ENCODE results near the gene NRP1.

NRP1 gene

DNA sequence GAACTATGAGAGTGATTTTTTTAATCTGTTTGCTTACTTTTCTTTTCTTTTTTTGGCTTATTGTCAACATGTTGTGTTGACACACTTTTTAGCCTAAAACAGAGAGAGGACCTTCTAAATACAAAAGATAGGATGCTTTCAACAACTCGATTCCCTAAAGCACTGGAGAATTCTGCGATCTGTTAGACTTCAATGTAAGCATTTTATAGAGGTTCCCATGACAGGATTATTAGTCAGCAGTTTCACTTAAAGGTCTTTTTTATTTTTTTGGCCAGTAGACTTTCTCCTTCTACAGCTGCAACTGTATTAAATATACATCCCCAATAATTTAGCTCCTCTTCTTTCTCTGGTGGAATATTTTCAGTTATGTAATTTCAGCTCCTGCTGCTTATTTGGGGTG lies 12.7 kb upstream of the NRP1 start:
- no peak for DNase-seq

DNA sequence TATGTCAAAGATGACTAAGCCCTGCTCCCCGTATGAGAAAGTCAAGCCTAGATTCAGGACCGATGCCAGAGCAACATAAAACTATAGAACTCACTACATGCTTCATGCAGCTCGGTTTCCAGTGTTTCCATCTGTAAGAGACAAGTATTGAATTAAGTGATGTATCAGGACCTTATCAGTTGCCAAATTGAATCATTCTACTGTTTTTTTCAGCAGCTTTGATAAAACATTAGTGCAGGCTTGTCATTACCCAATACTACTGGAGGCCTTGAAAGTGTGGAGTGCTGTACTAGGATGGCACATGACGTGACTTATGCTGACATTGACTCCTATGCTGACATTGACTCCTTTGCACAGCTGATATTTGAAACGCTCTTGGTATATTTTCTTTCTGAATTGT lies 10.8 kb upstream of the NRP1 start:
- DNase-seq, result no peak

DNA sequence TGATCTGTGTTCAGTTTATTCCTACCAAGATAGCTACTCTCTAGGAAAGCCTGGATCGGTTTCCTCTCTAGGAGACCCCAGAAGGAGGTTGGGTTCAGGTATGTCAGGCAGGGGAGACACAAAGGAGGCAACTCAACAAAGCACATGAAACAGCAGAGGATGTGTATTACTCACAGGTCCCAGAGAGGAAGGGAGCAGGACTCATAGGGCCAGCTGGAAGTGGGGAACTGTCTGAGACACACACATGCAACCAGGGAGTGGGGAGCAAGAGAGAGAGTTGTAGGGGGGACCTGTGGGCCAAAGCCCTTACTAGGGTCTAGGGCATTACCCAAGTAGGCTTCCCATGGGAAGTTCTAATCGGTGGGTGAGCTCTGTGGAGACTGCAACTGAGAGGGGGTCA lies 10.2 kb upstream of the NRP1 start:
- no peak for DNase-seq

DNA sequence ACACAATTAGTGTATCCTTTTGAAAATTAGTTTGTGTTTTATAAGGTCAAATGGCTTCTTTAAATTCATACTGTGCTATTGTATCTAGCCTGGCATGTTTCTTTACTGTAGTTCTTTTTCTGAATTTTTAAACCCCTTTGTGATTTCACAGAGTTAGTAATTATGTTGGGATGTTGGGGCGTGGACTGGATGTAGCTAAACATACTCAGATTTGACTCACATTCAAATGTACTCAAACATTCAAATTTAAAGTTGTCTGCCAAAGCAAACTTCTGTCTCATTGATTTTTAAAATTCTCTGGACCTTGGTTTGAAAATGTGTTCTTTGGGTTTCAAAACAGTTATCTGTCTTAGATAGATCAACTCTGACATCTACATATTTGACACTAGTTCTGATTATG lies 7.2 kb upstream of the NRP1 start:
- no peak for DNase-seq

DNA sequence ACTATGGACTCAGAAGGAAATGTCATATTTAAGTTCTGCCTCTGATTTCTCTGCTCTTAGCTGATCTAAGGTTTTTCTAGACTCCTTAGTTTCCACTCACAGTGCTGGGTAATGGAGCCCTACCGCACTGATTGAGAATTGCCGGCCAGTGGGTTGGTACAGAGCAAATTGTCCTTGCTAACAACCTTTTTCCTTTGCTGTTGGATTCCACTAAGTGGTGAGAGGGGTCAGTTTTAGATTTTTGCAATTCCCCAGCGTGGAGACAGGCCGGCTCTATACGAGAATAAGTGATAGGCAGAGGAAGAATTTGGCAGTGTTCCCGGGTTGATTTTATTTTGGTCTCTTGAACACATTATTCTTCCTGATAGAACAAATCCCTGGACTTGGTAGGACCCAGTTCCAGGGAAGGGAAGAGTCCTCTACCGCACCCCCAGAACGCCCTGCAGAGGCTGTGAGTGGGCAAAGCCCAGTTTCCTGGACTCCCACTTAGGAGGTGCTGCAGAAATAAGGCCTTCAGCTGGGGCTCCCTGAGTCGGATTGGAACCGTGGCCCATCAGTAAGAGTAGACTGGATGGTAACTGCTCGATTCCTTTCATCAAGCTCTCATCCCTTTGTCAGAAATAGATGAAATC lies 3.0 kb upstream of the NRP1 start:
- no peak for DNase-seq

DNA sequence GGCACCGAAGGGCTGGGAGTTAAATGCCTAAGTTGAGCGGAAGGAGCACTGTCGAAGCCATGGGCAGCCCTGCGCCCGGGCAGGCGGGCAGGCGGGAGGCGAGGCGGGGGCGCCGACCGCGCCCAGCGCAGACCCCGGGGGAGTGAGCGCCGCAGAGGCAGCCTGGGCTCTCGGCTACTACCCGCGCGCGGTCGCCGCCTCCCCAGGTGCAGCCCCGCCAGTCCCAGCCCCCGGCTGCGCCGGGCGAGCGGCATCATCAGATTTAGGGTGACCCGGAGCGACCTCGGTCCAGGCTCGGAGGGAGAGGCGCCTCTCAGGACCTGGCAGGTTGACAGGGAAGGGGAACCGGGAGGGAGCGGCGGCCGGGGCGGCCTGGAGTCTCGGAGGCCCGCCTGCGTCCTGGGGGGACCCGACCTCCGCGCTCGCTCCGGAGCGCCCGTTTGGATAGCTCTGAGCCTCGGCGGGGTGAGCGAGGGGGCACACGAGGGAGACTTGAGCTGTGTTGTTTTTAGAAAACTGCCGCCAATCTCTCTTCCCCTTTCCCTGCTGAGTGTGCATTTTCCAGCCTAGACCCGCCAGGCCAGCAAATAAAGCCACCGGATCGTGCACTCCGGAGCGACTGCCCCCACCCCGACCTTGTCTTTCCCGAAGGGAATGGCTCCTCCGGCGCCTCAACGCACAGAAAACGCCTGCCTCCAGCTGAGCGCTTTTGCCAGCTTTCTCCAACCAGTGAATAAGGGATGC lies 2.3 kb upstream of the NRP1 start:
- DNase-seq, result peak; percentile 86

DNA sequence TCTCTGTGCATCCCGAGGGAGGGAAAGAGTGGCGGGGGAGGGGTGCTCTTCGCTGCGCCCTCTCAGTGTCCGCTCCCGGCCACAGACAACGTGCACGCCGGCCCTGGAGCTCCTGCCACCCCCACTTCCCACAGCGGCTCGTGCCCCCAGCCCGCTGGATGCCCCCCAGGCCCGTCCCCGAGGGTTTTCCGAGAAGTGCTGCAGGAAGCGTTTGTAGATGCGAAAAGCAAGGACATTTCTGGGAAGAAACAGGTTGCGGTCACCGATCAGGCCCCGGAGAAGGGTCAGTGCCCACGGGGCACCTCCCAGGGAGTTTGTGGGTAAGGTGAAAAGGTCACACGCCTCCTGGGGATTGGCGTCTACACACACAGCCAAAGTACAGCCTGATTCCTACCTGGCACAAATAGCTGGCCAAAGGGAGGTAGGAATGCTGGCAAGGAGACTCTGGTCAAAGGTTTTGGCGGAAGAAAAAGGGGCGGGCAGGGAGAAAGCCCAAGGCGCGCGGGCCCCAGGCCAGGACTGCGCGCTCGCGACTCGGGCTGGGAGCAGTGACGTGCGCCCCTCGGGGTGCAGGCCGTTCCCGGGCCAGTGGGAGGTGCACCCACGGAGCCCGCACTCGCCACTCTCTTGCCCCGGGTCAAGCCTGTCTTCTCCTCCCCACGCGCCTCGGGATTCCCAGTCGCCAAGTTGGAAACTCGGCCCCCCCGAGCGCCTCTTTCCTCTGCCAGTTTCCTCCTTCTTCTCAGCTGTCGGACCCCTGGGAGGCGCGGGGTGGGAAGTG lies 1.5 kb upstream of the NRP1 start:
- DNase-seq, result peak; percentile 82

DNA sequence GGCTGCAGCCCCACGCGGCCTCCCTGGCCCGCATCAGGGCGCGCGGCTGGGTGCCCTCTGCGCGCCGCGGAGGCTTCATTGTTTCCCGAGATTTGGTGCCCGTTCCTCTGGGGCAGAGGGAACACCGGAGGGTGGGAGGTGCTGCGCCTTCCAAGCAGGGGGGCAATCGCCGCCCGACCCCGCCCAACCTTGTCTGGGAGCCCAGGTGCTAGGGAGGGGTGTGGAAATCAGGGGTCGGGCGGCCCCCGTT lies 1.0 kb upstream of the NRP1 start:
- DNase-seq, result no peak

DNA sequence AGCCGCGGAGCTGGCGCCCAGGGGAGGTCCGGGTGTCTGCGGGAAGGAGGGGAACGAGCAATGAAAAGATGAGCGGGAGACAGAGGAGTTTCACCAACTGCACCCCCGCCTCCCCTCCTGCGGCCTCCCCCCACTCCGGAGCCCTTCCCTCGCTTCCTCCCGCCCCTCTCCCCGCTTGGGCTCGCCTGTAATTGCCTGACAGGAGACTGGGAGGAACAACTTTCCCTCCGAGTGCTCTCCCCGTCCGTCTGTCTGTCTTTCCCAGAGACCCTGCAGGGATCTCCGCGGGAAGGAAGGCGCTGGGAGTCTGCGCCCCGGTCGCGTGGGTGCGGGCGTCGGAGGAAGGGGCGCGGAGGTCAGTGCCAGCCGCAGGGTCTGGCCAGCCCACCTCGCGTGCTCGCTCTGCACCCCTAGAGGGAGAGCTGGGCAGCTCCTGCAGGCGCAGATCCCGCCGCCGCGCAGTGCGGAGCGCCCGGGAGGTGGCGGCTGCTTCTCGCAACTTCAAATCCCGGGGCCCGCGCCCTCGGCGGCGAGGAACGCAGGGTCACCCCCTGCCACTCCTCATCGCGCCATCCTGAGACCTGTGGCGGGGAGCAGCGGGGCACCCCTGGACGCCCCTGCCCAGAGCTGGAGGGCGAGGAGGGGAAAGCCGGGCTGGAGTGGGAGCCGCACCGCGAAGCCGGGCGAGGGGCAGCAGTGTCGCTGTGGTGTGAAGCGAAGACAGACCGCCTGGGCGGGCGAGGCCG lies 511 bp upstream of the NRP1 start:
- DNase-seq, result peak; percentile 96

DNA sequence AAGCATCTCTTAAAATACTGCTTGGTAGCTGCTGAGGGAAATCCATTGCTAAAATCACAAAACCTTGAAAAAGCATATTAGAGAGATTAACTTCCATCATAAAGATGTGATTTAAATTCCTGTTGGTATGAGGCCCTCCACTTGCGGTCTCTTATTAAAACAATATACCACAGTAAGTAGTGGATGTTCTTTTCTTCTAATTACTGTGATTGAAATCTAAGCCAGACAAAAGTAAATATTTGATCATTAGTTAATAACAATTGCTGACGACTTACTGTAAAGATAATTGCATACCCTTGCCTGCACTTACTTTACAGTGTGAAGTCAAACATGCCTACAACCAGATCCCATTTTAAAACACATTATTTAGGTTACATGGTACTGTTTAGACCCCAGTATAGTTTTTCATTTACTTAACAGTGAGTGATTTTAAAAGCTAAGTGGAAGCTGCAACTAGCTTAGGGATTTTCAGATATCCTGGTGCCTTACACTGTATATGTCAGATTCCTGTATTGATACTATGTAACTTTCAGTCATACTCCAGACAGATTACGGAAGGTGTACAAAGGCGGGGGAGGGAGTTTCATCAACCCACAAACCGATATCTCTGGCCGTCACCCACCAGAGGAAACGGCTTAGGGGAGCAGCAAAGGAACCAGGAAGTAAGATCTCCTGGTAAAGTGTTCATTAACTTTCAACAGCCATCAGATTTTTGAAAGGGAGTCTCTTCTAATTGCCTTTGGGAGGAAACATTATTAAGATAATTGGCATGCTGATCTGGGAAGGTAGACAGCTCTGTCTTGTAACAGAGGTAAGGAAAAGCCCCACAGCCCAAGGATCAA lies 986 bp downstream of the NRP1 start:
- no peak for DNase-seq

DNA sequence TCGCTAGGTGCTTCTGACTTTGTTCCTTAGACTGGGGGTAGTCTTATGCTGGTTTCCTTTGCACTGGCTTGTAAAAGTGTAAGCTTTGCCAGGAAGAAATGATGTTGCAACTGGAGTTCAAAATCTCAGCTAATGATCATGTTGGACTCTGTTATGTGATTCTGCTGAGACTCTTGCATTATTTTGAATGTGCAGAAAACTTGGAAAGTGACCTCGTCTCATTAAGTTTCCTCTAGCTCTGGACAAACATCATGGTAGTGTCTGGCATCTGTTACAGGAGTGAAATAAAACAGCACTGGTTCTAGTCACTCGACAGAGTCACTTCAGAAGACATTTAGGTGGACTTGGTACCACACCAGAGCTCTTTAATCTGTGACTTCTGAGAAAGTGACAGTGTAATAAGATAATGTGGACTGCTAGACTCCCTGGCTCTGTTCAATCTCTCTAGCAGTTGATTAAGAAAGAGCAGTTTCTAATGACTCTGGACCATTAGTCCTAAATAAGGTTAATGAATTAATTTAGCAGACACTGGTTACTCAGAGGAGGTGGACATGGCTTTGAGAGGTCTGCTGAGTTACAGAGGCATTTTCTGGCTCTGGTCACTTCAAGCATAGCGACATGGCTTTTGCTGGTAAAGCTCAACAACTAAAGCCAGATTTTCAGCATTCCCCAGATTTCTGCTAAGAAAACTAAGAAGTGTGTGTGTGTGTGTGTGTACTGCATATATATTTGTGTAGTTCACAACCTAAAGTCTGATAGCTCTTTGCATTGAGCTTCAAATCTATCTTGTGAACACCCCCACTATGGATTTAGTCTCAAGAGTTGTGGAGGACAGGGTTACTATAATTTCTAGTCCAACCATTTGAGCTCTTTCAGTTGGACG lies 2.0 kb downstream of the NRP1 start:
- peak; percentile 22 for DNase-seq

DNA sequence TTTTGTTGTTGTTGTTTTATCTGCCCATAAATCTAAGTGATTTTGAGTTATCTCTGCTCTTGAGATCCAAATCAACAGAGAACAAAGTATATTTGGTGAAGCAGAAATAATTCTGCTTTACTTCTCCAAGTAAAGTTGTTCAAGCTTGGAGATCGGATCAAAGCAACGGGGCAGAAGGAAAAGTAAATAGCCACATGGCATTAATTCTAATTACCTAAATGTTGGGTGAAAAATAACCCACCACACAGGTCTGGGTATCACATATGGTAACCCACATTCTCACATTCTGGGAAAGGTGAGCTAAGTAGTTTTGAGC lies 3.1 kb downstream of the NRP1 start:
- DNase-seq, result peak; percentile 23

DNA sequence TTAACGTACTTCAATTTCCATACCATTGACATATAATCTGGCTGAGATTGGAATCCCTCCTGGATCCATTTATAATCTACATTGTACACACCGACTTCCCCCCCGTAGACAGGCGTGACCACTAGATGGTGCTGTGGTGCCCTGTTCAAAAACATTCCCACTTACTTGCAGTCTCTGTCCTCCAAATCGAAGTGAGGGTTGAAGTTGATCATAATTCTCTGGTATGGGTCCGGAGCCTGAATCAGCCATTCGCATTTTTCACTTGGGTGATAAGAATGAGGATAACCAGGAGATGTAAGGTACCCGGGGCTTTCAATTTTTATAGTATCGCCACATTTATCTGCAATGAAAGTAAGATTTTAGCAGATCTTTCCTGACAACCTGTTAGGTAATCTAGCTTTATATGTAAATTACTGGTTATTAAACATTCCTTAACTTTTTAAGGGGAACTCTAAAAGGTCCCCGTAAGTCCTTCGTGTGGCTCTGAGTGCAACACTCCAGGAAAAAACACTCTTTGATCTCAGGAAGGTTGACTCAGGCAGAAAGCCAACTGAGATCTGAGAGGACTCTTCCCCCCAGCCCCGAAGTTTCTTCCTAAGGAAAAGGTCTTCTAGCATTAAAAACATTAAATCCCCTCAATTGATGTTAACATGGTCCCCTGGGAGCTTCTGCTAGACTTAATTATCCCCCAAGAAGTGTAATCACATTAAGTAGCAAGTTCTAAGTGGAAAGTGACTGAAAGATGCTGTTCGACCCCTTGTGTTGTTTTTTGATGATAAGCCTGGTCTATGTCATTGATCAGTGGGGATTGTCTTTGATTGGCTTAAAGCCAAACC lies 3.7 kb downstream of the NRP1 start:
- peak; percentile 79 for DNase-seq

DNA sequence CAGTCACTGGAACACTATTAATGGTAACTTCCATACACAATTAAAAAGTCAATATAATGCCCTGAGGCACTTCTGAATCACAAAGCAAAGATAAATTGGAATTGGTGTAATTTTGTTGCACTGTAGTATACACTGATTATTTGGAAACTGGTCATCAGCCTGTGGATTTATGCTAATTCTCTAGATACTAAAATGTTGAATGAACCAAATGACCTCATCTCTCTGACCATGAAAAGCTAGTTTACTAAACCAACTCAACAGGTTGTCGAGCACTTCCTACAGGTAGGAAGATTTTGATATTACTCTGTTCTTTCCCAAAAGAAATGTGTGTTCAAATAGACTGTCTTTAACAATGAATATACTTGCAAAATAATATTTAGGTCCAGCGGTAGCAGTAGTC lies 5.3 kb downstream of the NRP1 start:
- DNase-seq, result no peak

DNA sequence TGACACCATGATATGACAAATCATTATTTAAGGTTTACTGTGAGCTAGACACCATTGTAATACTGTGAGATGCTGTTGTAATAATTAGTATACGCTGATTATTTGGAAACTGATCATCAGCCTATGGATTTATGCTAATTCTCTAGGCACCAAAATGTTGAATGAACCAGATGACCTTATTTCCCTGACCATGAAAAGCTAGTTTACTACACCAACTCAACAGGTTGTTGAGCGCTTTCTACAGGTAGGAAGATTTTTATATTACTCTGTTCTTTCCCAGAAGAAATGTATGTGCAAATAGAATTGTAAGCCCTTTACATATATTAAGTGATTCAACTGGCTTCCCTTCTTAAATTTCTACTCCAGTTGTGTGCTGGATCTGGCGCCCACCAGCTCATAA lies 6.2 kb downstream of the NRP1 start:
- no peak for DNase-seq

DNA sequence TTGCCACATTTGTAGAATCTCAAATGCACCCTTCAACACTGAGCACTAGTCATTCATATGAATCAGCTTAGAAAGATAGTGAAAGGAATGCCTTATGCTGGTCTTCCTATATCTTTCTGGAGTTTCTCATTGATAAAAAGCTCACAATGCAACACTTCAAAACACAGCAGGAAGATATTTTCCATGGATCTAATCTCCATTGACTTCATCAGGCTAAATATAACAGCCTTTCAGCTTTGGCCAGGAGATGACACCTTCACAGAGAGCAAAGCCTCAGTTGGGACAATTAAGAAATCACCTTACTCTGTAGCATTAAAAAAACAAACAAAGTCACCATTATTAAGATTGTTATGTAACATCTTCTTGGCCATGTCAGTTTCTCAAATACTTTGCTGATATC lies 6.7 kb downstream of the NRP1 start:
- no peak for DNase-seq

DNA sequence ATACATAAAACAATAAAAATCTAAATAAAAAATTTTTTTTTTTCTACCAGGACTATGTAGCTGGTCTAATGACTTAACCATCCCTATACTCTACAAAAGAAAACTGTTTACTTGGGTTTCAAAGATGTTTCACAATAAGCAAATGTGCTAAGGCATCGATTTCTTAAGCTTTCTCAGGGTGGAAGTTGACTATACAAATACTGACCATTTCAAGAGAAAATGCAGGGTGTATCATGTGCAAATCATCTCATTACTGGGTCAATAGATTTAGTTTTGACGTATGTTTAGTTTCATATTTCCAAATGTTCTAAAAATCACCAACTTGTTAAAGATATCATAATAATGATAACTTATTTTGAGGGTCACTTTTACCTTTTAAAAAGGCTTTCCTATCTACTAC lies 7.5 kb downstream of the NRP1 start:
- DNase-seq, result no peak

DNA sequence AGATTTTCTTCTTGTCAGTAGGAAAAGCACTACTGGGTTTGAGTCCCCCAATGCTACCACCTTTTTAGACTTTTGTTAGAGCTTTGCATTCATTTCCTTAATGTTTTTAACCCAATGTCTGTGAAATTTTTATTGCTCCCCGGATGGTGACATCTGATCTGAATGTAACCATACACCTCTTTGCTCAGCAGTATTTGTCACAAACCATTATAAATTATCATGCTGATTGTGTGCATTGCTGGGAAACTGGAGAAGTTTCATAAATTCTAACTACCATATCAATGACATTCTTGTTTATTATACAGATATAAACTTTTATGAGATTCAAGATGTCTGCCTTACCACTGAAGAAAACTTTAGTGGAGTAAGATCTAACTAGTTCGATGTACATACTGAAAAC lies 8.5 kb downstream of the NRP1 start:
- no peak for DNase-seq

DNA sequence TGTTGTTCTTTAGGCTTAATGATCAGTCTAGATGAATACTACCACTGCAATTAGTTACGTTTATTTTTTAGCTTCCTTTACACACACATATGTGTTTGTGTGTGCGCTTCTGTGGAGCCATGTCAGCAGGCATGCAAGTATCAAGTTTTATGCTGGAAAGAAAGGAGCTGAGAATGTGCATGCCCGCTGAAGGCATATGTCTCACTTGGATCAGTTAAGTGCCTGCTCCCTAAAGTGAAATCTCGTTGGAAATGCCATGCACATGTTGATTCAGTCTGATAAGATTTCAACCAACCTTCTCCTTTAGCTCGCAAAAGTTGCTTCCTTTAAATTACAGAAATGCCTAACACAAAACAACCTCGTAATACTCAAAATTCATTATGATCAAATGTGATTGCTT lies 10.7 kb downstream of the NRP1 start:
- no peak for DNase-seq

DNA sequence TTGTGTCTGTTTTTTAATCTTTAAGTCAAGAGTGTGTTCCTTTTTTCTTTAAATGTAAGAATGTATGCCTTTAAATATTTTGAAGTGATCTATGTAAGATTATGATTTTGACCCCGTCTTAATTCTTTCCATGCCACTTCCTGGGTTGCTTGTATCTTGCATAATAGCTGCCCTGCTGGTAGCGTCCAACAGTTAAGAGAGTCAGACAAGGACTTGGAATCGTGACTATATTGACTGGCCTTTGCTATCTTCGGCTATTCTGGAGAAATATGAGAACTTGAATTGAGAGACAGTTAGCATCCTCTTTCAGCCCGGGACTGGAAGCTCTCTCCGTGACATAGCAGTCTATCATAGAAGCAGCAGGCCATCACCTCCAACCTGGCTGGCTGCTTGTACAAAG lies 13.0 kb downstream of the NRP1 start:
- no peak for DNase-seq

DNA sequence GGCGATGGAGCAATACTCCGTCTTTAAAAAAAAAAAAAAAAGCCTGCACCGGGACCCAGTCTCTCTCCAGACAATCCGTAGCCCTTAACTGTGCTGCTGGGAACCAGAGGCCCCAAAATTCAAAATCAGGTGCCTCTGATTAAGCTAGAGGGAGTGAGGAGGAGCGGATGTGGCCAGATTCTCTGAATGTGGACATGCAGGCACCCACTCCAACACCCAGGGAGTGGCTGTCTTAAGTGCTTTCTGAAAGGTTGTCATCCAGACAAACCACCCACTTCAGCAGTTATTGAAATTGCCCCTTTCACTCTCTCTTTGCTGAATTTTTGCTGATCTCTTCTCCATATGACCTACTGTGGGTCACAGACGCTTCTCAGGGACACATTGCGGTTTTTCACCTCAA lies 14.2 kb downstream of the NRP1 start:
- DNase-seq, result no peak

Measured in retina (tissue), 1 donor.